Vagina (tissue), 2 donors: Measurements from ENCODE around the gene GDAP2. TPM values are rescaled to one million over a fixed set of nuclear protein-coding genes. Genes with fewer than 3 reads are reported as not detected.

ENCODE experiments used
- DNase-seq, 2 donors: peaks; one replicate each; pipeline ENCODE4 v3.0.0-alpha.2; 2017; ENCODE audit errors: extremely low spot score in 2 of 2
- H3K27ac ChIP-seq: fragments of 200-600 bp; sonication (generic); one replicate; pipeline ENCODE4 v1.5.1; 2019
- H3K27me3 ChIP-seq: fragments of 200-600 bp; sonication (generic); one replicate; pipeline ENCODE4 v1.5.1; 2019
- H3K36me3 ChIP-seq, 2 donors: fragments of 200-600 bp; sonication (generic); one replicate each; pipeline ENCODE4 v1.5.1; 2017 to 2019
- H3K4me1 ChIP-seq: fragments of 200-600 bp; sonication (generic); one replicate; pipeline ENCODE4 v1.5.1; 2019
- H3K4me3 ChIP-seq, 2 donors: fragments of 200-600 bp; sonication (generic); 1 replicate in 1 of 2; 2 replicates in 1 of 2; pipeline ENCODE4 v1.5.1; 2016 to 2019
- H3K9me3 ChIP-seq: fragments of 200-600 bp; sonication (generic); one replicate; pipeline ENCODE4 v1.5.1; 2019
- CTCF ChIP-seq, 3 experiments: fragments of 450-650 bp in 2 of 3; fragments of 200-600 bp in 1 of 3; sonication (generic) in 1 of 3; IDR thresholded peaks; one replicate each; pipeline ENCODE4 v1.5.1; 2017 to 2019; ENCODE audit warnings: antibody characterized with exemption in 3 of 3, mild to moderate bottlenecking in 2 of 3, moderate library complexity in 2 of 3
- POLR2A ChIP-seq, 2 donors: fragments of 450-650 bp; IDR thresholded peaks; one replicate each; pipeline ENCODE4 v1.6.1; 2017; ENCODE audit warnings: antibody characterized with exemption in 2 of 2, mild to moderate bottlenecking in 2 of 2, moderate library complexity in 2 of 2
- POLR2AphosphoS5 ChIP-seq, 2 donors: sonication (generic); formaldehyde crosslinking; IDR thresholded peaks; one replicate each; pipeline ENCODE4 v1.9.0; 2017; ENCODE audit warnings: antibody characterized with exemption in 2 of 2, mild to moderate bottlenecking in 2 of 2, low read depth in 1 of 2; ENCODE audit not compliant: insufficient read depth in 1 of 2
- intact Hi-C: fragments of 100-400 bp; cut with DNase I; formaldehyde crosslinking; loops from one replicate; pipeline ENCODE4 v1.15.1; 2023
- total RNA-seq: library from RNA; depleted of rRNA; stranded (reverse); fragments of >200 nt; gene quantifications from one replicate; pipeline ENCODE4 v1.2.3, GENCODE V29; 2016

GDAP2 gene
- total RNA-seq, 1 donor from 2014 or later = 24.1 TPM

- no peak for DNase-seq
- H3K27me3 ChIP-seq = no peaks in the 10 kb centered on the region
- intact Hi-C loops = no loop called here
- H3K36me3 ChIP-seq = no peaks in the 10 kb centered on the region
- TF ChIP-seq POLR2AphosphoS5 (IDR thresholded peaks at IDR 0.05; ENCODE audit: insufficient read depth in 1 of 2, low read depth in 1 of 2) = no peak
- no peak for TF ChIP-seq POLR2A (IDR thresholded peaks at IDR 0.05)
- TF ChIP-seq CTCF (IDR thresholded peaks at IDR 0.05) = no peak
- H3K27ac ChIP-seq = no peak overlapping the region
- H3K9me3 ChIP-seq = no peaks in the 10 kb centered on the region
- no peak overlapping the region for H3K4me3 ChIP-seq
- H3K4me1 ChIP-seq = no peaks in the 10 kb centered on the region
Observed at GRCh38 chr1:117838911-117839310, 90.5 kb downstream of the GDAP2 start.

GRCh38 chr1:117836069-117836468 is 93.4 kb downstream of the GDAP2 start:
- Histone ChIP-seq H3K36me3 (no peaks in the 10 kb centered on the region), H3K27me3 (no peaks in the 10 kb centered on the region), H3K27ac (no peak overlapping the region), H3K4me3 (no peak overlapping the region), H3K9me3 (no peaks in the 10 kb centered on the region), H3K4me1 (no peaks in the 10 kb centered on the region)
- intact Hi-C loops = no loop called here
- no peak for DNase-seq
- TF ChIP-seq CTCF (IDR thresholded peaks at IDR 0.05) (no peak), POLR2AphosphoS5 (IDR thresholded peaks at IDR 0.05; ENCODE audit: insufficient read depth in 1 of 2, low read depth in 1 of 2) (no peak), POLR2A (IDR thresholded peaks at IDR 0.05) (no peak)

- Histone ChIP-seq H3K9me3 (no peaks in the 10 kb centered on the region), H3K36me3 (no peaks in the 10 kb centered on the region), H3K27me3 (no peaks in the 10 kb centered on the region), H3K4me3 (no peak overlapping the region), H3K4me1 (no peaks in the 10 kb centered on the region), H3K27ac (no peak overlapping the region)
- no peak for DNase-seq
- TF ChIP-seq POLR2AphosphoS5 (IDR thresholded peaks at IDR 0.05; ENCODE audit: insufficient read depth in 1 of 2, low read depth in 1 of 2) (no peak), CTCF (IDR thresholded peaks at IDR 0.05) (no peak), POLR2A (IDR thresholded peaks at IDR 0.05) (no peak)
- intact Hi-C loops = no loop called here
Observed at GRCh38 chr1:117834416-117834815, 95.0 kb downstream of the GDAP2 start.

- DNase-seq = no peak
- Histone ChIP-seq H3K4me3 (no peak overlapping the region), H3K27ac (no peak overlapping the region), H3K27me3 (no peaks in the 10 kb centered on the region), H3K4me1 (peaks cover 16% of the 10 kb centered on the region), H3K9me3 (no peaks in the 10 kb centered on the region), H3K36me3 (no peaks in the 10 kb centered on the region)
- TF ChIP-seq POLR2AphosphoS5 (IDR thresholded peaks at IDR 0.05; ENCODE audit: insufficient read depth in 1 of 2, low read depth in 1 of 2) (no peak), POLR2A (IDR thresholded peaks at IDR 0.05) (no peak), CTCF (IDR thresholded peaks at IDR 0.05) (no peak)
- intact Hi-C loops = no loop called here
Observed at GRCh38 chr1:117832453-117832852, 97.0 kb downstream of the GDAP2 start.

GRCh38 chr1:117830222-117830621 is 99.2 kb downstream of the GDAP2 start:
- intact Hi-C loops = no loop called here
- H3K4me3 ChIP-seq = no peak overlapping the region
- DNase-seq = no peak
- H3K9me3 ChIP-seq = no peaks in the 10 kb centered on the region
- no peaks in the 10 kb centered on the region for H3K36me3 ChIP-seq
- no peak overlapping the region for H3K27ac ChIP-seq
- H3K27me3 ChIP-seq = no peaks in the 10 kb centered on the region
- TF ChIP-seq POLR2AphosphoS5 (IDR thresholded peaks at IDR 0.05; ENCODE audit: insufficient read depth in 1 of 2, low read depth in 1 of 2) = no peak
- TF ChIP-seq CTCF (IDR thresholded peaks at IDR 0.05) = no peak
- TF ChIP-seq POLR2A (IDR thresholded peaks at IDR 0.05) = no peak
- H3K4me1 ChIP-seq = peaks cover 30% of the 10 kb centered on the region
